Kasumi-1 (cell line): ENCODE measurements around the gene DNASE1L1.

Source experiments
- DNase-seq, 2 experiments: peaks; one replicate each; lab custom pipeline; 2025; lab: John Stamatoyannopoulos, UW

Gene DNASE1L1

GRCh38 chrX:154367474-154368308 lies 41.4 kb downstream of the DNASE1L1 start:
- DNase-seq, result no peak

GRCh38 chrX:154366666-154367055 lies 42.4 kb downstream of the DNASE1L1 start:
- no peak for DNase-seq

- DNase-seq, result no peak
Observed at GRCh38 chrX:154365997-154366665, 42.9 kb downstream of the DNASE1L1 start.

- no peak for DNase-seq
Observed at GRCh38 chrX:154365052-154365600, 43.9 kb downstream of the DNASE1L1 start.

- DNase-seq, result no peak
Observed at GRCh38 chrX:154363706-154364439, 45.2 kb downstream of the DNASE1L1 start.

- DNase-seq, result no peak
Observed at GRCh38 chrX:154362085-154362742, 46.8 kb downstream of the DNASE1L1 start.

- no peak for DNase-seq
Observed at GRCh38 chrX:154360155-154360713, 48.8 kb downstream of the DNASE1L1 start.

GRCh38 chrX:154359362-154360154 lies 49.5 kb downstream of the DNASE1L1 start:
- no peak for DNase-seq

GRCh38 chrX:154358829-154359228 lies 50.2 kb downstream of the DNASE1L1 start:
- no peak for DNase-seq

- no peak for DNase-seq
Observed at GRCh38 chrX:154358011-154358410, 51.0 kb downstream of the DNASE1L1 start.

GRCh38 chrX:154357205-154357604 lies 51.8 kb downstream of the DNASE1L1 start:
- DNase-seq, result no peak

- DNase-seq, result no peak
Observed at GRCh38 chrX:154356596-154356995, 52.5 kb downstream of the DNASE1L1 start.

- no peak for DNase-seq
Observed at GRCh38 chrX:154355776-154356140, 53.3 kb downstream of the DNASE1L1 start.

- DNase-seq, result no peak
Observed at GRCh38 chrX:154355094-154355775, 53.8 kb downstream of the DNASE1L1 start.

GRCh38 chrX:154354516-154354915 lies 54.5 kb downstream of the DNASE1L1 start:
- DNase-seq, result no peak

GRCh38 chrX:154354013-154354412 lies 55.0 kb downstream of the DNASE1L1 start:
- no peak for DNase-seq

- DNase-seq, result no peak
Observed at GRCh38 chrX:154353172-154353843, 55.7 kb downstream of the DNASE1L1 start.

- DNase-seq, result no peak
Observed at GRCh38 chrX:154352466-154352865, 56.6 kb downstream of the DNASE1L1 start.

- DNase-seq, result no peak
Observed at GRCh38 chrX:154352012-154352401, 57.0 kb downstream of the DNASE1L1 start.
